ENCODE data around the gene HCRTR2.
"Not testable (repeated sequence)": the region's sequence is repeated elsewhere in the genome, so short reads cannot be mapped to it uniquely, and the experiment has no call there.

Gene HCRTR2

GRCh38 chr6:55220961-55221360 lies 46.6 kb downstream of the HCRTR2 start:
- no peak for DNase-seq

GRCh38 chr6:55227862-55228261 lies 53.5 kb downstream of the HCRTR2 start:
- DNase-seq = no peak

- DNase-seq = no peak
These were observed 64.8 kb downstream of the HCRTR2 start for GRCh38 chr6:55239099-55239498.

- not testable (repeated sequence) for DNase-seq
These were observed 66.8 kb downstream of the HCRTR2 start for GRCh38 chr6:55240975-55241605.

- no peak for DNase-seq
These were observed 76.1 kb downstream of the HCRTR2 start for GRCh38 chr6:55250400-55250799.

- no peak for DNase-seq
These were observed 80.8 kb downstream of the HCRTR2 start for GRCh38 chr6:55255113-55255512.

GRCh38 chr6:55260181-55260580 lies 85.9 kb downstream of the HCRTR2 start:
- no peak for DNase-seq

GRCh38 chr6:55265409-55266114 lies 91.2 kb downstream of the HCRTR2 start:
- no peak for DNase-seq

GRCh38 chr6:55266896-55267295 lies 92.6 kb downstream of the HCRTR2 start:
- no peak for DNase-seq

GRCh38 chr6:55276745-55277530 lies 102.6 kb downstream of the HCRTR2 start:
- no peak for DNase-seq

GRCh38 chr6:55277646-55278045 lies 103.3 kb downstream of the HCRTR2 start:
- DNase-seq = no peak

GRCh38 chr6:55281215-55281614 lies 106.9 kb downstream of the HCRTR2 start:
- no peak for DNase-seq

- DNase-seq = no peak
These were observed 107.8 kb downstream of the HCRTR2 start for GRCh38 chr6:55282115-55282514.

GRCh38 chr6:55286824-55287223 lies 112.5 kb downstream of the HCRTR2 start:
- no peak for DNase-seq

- no peak for DNase-seq
These were observed 116.4 kb downstream of the HCRTR2 start for GRCh38 chr6:55290736-55291135.

- no peak for DNase-seq
These were observed 118.8 kb downstream of the HCRTR2 start for GRCh38 chr6:55293116-55293515.

GRCh38 chr6:55297214-55297613 lies 122.9 kb downstream of the HCRTR2 start:
- DNase-seq = not testable (repeated sequence)

- DNase-seq = no peak
These were observed 125.1 kb downstream of the HCRTR2 start for GRCh38 chr6:55299286-55299985.

- DNase-seq = no peak
These were observed 130.4 kb downstream of the HCRTR2 start for GRCh38 chr6:55304747-55305146.

- no peak for DNase-seq
These were observed 145.8 kb downstream of the HCRTR2 start for GRCh38 chr6:55319961-55320695.

- DNase-seq = no peak
These were observed 146.4 kb downstream of the HCRTR2 start for GRCh38 chr6:55320696-55321086.

GRCh38 chr6:55327169-55327568 lies 152.9 kb downstream of the HCRTR2 start, which contains the start of gene GFRAL:
Gene GFRAL, plus strand, starts transcription at chr6:55327469. Its CDS starts 86 bp downstream, at chr6:55327555.
- no peak for DNase-seq

All from CD4-positive, alpha-beta T cell treated with Interleukin-4 for 1 hour (primary cell).